Cardiac fibroblast (primary cell): Measurements from ENCODE around the gene FAM107B.

Source experiments
- DNase-seq, 2 donors: peaks; one replicate each; pipeline versions ENCODE4 v3.0.0 to v3.0.0-alpha.2; 2010; ENCODE audit warnings: low read depth in 2 of 2
- H3K4me3 ChIP-seq, 2 donors: replicated peaks in 1 of 2; 1 replicate in 1 of 2; 2 replicates in 1 of 2; pipeline ENCODE4 v1.5.1; 2011; ENCODE audit warnings: low read depth in 2 of 2, low read length in 2 of 2, mild to moderate bottlenecking in 2 of 2, moderate library complexity in 1 of 2
- TF ChIP-seq, protein P1 (sequence below): IDR thresholded peaks from one replicate; pipeline ENCODE4 v1.5.1; 2011; ENCODE audit warnings: low read depth, mild to moderate bottlenecking, low read length, inconsistent platforms

FAM107B gene

DNA sequence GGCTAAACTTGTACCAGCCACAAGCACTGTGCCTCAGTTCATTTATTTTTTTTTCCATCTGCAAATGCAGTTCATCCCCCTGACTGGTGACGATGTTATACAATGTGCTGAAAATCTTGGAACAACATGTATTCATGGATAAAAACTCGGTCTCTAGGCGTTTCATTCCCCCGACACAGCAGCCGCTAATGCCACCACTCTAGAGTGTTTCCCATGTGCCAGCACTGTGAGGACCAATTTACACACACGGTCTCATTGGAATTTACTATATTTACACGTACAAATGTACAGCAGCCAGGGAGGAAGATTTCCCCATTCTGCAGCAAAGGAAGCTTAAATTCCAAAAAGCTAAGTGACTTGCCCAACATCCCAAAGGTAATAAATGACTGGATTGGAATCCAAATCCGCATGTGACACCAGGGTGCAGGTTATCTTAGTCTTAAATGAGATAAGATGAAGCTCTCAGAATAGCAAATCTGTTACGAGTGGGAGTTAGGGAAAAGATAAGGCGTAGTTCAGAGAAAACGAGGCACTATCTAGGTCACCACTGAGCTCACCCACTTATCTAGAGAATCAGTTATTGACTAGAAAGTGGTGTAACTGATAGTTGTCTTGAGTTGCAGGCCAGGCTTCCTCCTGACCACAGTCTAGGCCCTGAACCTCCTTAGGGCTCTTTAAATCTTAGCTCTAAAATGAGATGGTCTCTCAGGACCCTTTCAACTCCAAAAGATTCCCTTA is 36.7 kb downstream of the FAM107B start:
- no peak overlapping the region for H3K4me3 ChIP-seq
- TF ChIP-seq, protein P1, sequence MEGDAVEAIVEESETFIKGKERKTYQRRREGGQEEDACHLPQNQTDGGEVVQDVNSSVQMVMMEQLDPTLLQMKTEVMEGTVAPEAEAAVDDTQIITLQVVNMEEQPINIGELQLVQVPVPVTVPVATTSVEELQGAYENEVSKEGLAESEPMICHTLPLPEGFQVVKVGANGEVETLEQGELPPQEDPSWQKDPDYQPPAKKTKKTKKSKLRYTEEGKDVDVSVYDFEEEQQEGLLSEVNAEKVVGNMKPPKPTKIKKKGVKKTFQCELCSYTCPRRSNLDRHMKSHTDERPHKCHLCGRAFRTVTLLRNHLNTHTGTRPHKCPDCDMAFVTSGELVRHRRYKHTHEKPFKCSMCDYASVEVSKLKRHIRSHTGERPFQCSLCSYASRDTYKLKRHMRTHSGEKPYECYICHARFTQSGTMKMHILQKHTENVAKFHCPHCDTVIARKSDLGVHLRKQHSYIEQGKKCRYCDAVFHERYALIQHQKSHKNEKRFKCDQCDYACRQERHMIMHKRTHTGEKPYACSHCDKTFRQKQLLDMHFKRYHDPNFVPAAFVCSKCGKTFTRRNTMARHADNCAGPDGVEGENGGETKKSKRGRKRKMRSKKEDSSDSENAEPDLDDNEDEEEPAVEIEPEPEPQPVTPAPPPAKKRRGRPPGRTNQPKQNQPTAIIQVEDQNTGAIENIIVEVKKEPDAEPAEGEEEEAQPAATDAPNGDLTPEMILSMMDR: no peak
- no peak for DNase-seq

DNA sequence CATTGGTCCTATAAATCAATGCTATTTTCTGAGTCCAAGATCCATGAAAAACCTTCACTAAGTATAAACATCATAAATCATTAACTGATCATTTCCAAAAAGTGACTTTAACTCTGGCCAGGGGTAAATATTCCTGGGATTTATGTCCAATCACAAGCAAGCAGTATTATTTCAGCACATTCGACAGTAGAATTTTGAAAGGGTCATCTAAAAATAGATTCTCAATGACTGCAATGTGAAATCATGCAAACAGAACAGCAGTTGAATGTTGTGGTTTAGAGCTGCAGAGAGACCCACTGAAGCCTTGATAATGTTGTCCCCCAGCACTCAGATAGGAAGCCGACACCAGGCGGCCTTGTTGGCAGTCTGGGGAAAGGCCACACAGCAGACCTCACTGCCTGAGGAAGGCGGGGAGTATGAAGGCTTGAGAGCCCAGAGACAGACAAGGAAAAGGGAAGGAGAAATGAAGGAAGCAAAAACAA is 38.1 kb downstream of the FAM107B start:
- peak; percentile 6 to 41 for DNase-seq
- no peak overlapping the region for H3K4me3 ChIP-seq
- TF ChIP-seq, protein P1: no peak

DNA sequence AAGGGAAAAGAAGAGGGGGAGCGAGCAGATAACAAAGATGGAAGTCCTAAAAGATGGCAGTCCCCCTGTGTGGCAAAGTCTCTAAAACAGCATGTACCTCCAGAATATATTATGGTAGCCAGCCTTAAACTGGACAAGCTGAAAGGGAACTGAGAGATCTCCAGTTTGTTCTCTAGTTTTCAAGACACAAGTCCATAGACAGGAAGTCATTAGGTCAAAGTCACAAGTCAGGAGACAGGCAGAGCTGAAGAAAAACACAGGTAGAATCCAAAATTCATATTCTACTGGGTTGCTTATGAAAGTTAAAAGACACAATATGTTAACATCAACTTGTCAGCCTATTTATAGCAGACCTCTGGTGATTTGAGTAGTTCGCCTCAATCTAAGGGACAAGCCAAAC is 38.7 kb downstream of the FAM107B start:
- TF ChIP-seq, protein P1: no peak
- no peak for DNase-seq
- H3K4me3 ChIP-seq: no peak overlapping the region

DNA sequence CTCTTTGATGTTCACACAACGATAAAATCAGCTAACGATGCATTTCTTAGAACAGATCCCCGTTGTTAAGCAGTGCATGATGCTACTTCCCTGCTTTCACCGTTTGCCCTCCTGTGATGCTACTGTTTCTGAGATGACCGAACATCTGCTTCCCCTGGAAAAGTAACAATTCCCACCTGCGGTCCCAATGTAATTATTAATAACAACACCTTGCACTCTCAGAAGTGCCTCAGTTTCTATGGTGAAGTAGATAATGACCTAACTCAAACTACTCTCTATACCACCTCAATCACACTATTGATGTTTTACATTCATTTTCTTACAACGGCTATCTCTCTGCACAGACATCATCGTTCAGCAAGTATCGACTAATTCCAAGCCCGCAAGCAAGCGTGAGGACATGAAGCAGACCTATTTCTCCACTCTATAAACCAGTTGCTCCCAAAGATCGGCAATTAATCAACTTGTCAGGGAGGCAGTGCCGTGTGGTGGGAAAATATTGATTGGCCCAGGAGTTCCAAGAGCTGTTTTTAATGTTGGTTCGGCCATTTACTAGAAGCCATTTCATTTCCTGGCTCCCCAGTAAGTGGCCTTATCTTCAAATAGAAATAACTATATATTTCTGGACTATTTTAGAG is 42.7 kb downstream of the FAM107B start:
- TF ChIP-seq, protein P1: no peak
- no peak for DNase-seq
- H3K4me3 ChIP-seq: no peak overlapping the region

DNA sequence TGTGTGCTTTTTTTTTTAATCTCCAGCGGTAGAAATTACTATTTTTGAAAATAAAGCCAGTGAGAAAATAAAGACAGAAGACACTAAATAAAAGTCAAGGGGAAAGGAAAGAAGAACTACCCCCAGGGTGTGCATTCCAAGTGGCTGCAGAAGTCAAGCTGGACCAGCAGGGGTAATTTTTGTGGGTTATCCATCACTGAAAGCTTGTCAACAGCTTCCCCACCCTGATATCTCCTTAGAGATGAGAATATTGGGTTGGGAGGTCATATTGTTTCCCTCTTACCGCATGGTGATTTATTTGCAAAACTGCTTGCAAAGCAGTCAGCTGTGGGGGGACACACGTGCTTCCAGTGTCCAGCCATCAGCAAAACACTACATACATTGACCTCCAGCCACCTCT is 46.4 kb downstream of the FAM107B start:
- no peak for DNase-seq
- TF ChIP-seq, protein P1: no peak

DNA sequence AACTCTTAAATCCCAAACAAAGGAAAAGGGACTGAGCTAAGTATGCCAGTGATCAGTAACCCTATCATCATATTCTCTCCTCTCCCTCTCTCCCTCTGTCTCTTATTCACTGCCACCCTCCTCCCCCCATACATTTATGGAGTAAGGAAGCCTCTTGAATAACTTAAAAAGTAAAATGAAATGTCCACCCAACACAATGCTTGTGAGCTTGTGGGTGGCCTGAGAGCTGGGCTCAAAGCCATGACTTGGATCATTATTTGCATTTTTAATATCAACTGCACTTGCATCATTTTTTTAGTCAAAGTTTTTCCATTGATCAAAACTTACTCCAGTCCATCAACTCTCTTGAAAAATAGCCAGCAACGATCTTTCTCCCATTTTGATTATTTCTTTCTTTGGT is 46.8 kb downstream of the FAM107B start:
- H3K4me3 ChIP-seq: no peak overlapping the region
- DNase-seq: no peak
- TF ChIP-seq, protein P1: no peak

More for the DNA sequence above, 46.4 kb downstream of the FAM107B start:
- no peak overlapping the region for H3K4me3 ChIP-seq
